ENCODE results near the gene RNF113B.

Gene RNF113B

DNA sequence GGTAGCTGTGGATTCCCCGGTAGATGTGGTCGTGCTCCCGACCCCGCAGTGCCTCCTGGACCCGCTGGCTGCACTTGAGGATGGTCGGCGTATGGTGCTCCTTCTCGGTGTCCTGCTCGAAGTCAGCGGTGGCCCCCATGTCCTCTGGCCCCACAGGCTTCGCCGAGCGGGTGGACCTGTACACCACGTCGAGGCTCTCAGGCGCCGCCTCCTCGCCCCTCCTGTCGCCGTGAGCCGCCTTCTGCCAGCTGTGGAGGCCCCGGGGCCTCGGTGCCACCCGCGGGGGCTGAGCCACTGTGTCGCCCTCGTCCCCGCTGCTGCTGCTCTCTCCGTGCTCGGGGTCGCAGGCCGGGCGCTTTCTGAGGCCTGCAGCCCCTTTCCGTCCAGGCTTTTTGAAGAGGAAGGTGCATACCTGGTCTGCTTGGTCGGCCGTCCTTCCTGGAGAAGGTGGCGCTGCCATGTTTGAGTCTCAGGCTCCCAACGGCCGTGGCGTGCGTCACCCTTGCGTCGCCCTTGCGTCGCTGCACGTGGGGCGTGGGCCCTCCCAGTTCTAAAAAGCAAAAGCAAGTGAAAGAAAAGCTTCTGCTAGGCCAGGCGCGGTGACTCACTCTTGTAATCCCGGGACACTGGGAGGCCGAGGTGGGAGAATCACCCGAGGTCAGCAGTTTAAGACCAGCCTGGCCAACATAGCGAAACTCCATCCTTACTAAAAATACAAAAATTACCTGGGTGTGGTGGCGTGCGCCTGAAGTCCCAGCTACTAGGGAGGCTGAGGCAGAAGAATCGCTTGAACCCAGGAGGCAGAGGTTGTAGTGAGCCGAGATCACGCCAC, at the start of gene RNF113B:
Gene RNF113B (minus strand): TSS at position 493 of the 832 bp plus-strand sequence. CDS start 33 bp downstream, at position 460.
- no peak for DNase-seq

GRCh38 chr13:98226496-98226895, 49.4 kb upstream of the RNF113B start:
- no peak for DNase-seq

DNA sequence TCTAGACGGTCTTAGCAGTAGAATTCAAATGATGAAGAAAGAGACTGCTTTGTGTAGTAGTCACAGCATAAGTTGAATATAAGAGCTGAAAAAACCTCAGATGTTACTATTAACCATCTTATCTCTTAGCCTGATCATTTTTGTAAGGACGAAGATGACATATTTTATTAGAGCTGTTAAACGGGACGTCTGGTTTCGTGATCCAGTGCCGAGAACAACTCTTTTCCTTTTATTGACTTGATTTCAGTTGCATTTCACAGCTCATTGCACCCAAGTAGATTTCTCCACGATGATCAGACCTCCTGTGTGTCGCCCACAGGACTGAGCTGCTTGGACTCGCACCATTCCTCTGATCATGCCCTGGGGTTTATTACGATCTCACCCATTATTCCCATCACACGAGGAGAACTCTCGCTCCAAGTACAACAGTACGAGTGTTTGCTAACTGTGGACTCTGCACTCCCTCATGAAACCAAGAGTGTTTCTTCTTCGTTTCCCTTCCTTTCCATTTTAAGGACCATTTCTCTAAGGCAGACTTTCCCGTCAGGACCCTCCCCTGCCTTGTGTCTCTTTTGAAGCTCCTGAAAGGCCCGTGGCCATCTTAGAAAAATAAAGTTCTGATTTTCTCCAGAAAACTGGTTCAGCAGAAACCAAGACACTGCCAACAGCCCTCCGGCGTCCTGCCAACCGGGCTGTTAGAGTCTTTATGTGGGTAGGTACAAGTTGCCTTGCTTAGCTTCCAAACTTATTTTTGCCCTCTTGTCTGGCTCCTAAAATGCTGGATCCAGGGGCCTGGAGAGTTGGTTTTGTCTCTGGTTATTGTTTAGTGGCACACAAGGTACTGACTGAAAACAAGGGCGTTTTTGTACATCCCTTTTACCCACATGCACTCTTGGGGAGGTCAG, 48.2 kb upstream of the RNF113B start:
- DNase-seq = no peak

DNA sequence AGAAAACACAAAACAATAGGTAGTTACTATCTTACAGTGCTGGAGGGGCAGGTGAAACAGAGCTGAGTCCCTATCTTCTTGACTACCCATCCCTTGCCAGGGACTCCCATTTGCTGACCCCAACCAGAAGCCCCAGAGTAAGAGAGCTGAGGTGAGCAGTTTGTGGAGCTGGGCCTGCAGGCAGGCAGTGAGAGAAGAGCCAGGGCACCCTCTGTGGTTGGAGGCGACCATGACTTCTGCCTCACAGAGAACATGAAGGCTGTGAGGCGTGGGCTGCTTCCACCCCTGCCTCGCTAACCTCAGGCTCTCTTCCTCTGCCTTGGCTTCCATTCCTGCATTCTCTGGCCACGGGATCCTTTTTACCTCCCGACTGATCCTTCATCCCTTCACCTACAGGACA, 47.5 kb upstream of the RNF113B start:
- no peak for DNase-seq

GRCh38 chr13:98223741-98224140, 46.7 kb upstream of the RNF113B start:
- peak; percentile 11 for DNase-seq

DNA sequence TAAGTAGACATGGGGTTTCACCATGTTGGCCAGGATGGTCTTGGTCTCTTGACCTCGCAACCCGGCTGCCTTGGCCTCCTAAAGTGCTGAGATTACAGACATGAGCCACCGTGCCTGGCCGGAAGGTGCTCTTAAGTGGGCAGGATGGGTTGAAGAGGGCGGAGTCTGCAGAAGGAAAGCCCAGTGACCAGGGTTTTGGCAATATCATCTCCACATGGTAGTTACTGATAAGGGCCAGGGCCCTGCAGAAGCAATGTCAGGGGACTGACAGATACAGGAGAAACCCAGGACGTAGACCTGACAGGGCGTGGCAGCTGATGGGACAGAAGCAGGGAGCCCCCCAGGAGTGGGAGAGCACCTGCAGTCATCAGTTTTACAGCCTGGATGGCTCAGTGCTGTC, 45.7 kb upstream of the RNF113B start:
- DNase-seq = no peak

DNA sequence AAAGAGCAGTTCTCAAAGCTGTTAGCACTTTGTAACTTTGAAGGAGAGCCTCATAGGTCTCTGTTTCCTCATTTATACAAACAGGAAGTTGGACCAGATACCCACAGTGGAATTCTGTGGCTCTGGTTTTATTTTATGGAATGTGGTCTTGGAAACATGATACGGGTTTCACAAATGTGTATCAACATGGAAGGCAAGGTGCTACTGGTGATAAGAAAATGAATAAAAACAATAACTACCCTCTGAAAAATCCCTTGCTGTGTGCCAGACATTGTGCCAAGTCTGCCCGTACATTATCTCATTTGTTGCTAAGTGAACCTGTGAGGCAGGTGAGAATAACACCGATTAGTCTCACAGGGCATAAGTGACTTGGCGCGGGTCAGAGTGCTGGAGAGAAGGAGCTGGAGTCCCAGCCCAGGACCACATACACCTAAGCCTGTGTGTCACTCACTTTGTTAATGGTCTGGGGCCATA, 45.0 kb upstream of the RNF113B start:
- no peak for DNase-seq

DNA sequence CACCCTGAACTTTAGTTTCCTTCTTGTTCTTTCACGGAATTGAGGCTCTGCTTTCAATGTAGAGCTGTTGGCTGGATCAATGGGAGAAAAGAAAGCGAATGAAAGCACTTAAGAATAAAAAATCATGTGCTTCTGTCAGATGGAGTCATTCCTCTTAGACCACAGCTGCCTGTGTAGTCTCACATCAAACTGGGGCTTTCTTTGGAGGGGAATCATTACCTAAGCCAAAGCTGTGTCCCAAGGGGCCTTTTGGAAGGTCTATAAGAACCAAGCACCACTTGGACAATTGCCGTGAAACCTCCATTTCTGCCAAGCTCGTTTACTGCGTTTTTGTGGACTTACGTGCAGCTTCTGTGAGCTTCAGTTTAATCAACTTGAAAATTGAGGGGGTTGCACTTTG, 44.2 kb upstream of the RNF113B start:
- no peak for DNase-seq

GRCh38 chr13:98220271-98220791, 43.3 kb upstream of the RNF113B start:
- no peak for DNase-seq

DNA sequence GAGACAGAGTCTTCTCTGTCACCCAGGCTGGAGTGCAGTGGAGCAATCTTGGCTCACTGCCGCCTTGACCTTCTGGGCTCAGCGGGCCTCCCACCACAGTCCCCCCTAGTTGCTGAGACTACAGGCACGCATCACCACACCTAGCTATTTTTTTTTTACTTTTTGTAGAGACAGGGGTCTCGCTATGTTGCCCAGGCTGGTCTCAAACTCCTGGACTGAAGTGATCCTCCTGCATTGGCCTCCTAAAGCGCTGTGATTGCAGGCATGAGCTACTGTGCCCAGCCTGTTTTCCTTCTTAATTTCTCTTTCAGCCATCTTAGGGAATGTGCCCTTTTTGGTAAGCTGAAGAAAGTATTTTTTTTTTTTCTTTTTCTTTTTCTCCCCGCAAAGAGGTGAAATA, 42.6 kb upstream of the RNF113B start:
- no peak for DNase-seq

DNA sequence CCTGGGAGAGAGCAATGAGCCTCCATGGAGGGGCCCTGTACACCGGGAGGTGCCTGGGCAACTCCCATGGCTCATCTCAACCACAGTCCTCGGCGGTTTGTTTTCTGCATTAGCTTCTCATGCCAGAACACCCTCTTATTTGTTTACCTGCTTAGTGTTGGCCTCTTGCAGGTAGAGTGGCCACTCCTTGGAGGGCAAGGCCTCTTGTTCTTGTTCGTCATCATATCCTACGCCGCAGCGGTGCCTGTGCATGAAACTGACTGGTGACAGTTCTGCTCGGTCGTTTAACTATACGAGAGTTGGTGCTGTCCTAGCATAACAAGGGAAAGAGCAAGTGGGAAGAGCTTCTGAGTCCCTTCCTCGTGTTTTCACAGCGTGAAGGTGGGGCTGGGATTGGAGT, 40.5 kb upstream of the RNF113B start:
- DNase-seq = no peak

GRCh38 chr13:98216711-98217285, 39.7 kb upstream of the RNF113B start:
- no peak for DNase-seq

GRCh38 chr13:98216135-98216565, 39.1 kb upstream of the RNF113B start:
- DNase-seq = no peak

GRCh38 chr13:98215508-98215907, 38.4 kb upstream of the RNF113B start:
- DNase-seq = no peak

DNA sequence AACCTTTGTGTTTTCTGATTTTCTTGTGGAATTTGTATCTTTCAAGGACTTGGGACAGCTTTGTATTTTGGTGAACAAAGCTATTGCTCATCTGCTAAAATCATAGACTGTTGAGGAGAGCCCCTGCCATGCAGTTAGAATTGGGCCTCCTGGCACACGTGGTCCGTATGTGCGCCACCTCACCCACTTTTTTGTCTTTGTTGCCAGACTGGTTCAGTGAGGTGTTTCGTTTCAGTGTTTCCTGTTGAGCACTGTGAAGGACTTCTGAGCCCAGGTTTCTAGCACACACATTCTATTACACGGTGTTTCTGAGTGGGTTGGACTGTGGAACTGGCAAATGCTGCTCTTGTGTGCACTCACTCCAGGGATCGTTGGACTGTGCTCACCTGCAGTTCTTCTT, 37.6 kb upstream of the RNF113B start:
- no peak for DNase-seq

- DNase-seq = no peak
Measured at GRCh38 chr13:98214008-98214643, 37.1 kb upstream of the RNF113B start.

- no peak for DNase-seq
Measured at GRCh38 chr13:98213354-98213753, 36.3 kb upstream of the RNF113B start.

- no peak for DNase-seq
Measured at GRCh38 chr13:98212763-98213162, 35.7 kb upstream of the RNF113B start.

DNA sequence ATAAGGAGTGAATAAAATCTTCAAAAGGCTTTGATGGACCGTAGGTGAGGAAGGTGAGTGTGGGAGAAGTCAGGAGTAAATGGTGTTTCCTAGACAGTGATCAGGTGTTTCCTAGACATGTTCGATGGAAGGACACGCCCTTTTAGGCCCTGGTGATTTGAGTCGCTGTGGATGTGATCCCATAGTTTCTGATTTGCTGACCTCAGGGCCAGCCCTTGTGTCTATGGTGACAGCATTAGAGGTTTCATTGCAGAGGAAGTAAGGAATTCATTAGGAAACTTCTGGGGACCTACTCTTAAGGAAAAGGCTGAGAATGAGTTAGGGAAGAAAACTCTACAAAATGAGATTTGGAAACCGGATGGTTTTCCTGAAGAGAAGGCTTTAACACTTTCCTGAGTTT, 31.5 kb upstream of the RNF113B start:
- no peak for DNase-seq

DNA sequence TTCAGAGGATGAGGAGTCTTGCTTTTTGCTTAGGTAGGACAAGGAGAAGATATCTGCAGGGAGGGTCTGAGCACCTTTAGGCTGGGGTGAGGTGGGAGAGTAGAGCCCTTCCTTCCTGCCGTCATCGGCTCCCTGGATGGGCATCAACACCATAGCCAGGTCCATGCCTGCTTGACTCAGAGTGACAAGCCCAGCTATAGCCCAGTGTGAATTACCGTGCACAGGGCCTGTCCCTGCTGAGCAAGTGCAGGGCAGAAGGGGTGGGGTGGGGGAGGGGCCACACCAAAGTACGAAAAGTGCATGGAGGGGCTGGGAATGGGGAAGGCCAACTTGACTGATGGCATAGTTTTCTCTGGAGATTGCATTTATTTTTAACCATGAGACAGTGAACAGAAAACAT, 30.3 kb upstream of the RNF113B start:
- DNase-seq = no peak

DNA sequence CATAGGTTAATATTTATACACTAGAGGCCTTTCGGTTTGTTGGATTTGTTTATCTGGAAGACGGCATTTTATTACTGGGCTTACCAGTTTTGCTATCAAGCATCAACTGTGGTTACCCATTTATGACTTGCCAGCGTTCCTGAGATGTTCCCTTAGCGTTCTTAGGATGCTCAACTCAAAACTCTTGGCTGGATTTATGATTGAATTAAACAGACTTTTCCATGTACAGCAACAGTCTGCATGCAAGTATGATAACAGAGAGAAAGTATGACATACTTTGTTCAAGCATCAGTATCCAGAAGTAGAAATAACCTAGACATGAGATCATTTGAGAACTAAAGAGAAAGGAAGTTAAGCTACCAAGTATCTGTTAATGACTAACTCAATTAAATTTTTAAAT, 29.9 kb upstream of the RNF113B start:
- DNase-seq = no peak

- DNase-seq = no peak
Measured at GRCh38 chr13:98204546-98204945, 27.5 kb upstream of the RNF113B start.
